ENCODE measurements around the gene GNL3.

The GNL3 gene

DNA sequence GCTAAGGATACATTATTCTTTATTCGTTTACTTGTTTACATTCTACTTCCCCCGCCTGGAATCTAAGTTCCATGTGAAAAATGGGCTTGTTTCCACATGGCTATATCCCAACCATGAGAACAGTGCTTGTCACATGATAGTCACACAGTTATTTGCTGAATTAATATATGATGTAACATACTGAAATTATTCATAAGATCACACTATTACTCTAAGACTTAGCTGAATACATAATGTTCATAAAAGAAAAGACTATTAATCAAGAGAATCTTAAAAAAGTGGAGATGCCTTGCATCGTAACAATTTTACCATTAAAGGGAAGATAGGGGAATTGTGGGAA lies 6.7 kb upstream of the GNL3 start:
- TF ChIP-seq, protein P1, sequence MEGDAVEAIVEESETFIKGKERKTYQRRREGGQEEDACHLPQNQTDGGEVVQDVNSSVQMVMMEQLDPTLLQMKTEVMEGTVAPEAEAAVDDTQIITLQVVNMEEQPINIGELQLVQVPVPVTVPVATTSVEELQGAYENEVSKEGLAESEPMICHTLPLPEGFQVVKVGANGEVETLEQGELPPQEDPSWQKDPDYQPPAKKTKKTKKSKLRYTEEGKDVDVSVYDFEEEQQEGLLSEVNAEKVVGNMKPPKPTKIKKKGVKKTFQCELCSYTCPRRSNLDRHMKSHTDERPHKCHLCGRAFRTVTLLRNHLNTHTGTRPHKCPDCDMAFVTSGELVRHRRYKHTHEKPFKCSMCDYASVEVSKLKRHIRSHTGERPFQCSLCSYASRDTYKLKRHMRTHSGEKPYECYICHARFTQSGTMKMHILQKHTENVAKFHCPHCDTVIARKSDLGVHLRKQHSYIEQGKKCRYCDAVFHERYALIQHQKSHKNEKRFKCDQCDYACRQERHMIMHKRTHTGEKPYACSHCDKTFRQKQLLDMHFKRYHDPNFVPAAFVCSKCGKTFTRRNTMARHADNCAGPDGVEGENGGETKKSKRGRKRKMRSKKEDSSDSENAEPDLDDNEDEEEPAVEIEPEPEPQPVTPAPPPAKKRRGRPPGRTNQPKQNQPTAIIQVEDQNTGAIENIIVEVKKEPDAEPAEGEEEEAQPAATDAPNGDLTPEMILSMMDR (conservative IDR thresholded peaks at IDR 0.05; ENCODE audit: low read depth, low read length): no peak
- H3K4me3 ChIP-seq (ENCODE audit: low read depth, low read length): no peak overlapping the region
- DNase-seq (ENCODE audit: low read depth): peak; percentile 48

DNA sequence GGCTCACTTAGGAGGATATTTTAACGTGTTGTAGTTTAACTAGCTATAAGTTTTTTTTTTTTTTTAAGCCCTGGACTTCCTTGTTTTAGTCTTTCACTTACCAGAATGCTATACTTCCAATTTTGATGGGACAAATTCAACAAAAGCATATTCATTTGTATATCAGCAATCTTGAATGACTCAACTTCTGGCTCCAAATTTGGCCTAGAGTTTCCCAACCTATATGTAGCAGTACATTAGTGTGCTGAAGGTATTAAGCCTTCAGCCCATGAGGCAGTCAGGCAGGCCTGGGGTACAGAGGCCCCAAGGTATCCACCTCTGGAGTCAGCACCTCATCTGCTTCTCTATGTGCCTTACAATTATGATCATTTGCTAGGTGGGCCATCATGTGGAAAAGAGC lies 6.0 kb upstream of the GNL3 start:
- TF ChIP-seq, protein P1 (conservative IDR thresholded peaks at IDR 0.05; ENCODE audit: low read depth, low read length): no peak
- DNase-seq (ENCODE audit: low read depth): peak; percentile 27
- H3K4me3 ChIP-seq (ENCODE audit: low read depth, low read length): no peak overlapping the region

DNA sequence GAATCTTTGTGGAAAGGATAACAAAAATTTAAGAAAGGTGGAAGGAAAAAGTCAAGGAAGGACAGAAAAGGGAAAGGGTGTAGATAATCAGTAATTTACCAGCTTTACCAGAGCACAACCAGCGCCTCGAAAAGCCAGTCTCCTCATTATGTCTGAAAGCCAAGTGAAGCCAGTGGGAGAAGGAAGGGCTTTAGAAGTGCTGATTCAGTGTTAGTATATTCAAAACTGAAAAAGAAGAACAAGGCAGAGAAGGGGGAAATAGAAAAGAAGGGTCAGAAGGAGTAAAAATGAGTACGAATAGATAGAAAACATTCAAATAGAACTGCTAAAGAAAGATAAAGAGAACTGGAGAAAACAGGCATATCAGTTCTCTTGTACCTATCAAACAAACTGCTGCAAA lies 4.2 kb upstream of the GNL3 start:
- no peak for DNase-seq (ENCODE audit: low read depth)
- TF ChIP-seq, protein P1 (conservative IDR thresholded peaks at IDR 0.05; ENCODE audit: low read depth, low read length): no peak
- H3K4me3 ChIP-seq (ENCODE audit: low read depth, low read length): no peak overlapping the region

DNA sequence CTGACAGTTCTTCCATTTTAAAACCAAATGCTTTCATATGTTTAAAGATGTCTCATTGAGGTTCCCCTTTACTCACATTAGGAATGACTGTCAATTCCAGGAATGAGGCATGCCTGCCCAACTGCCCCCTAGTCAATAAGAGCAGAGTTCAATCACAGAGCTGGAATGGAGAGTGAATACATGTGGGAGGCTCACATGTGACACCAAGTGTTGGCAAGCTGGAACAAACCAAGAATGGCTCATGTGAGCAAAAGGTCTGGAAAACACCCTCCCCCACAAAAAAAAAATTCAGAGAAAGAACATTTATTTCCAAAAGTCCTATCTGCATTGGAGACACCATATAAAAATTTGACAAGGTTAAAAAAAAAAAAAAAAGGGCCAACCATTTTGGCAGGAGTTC lies 3.8 kb upstream of the GNL3 start:
- no peak overlapping the region for H3K4me3 ChIP-seq (ENCODE audit: low read depth, low read length)
- TF ChIP-seq, protein P1 (conservative IDR thresholded peaks at IDR 0.05; ENCODE audit: low read depth, low read length): no peak
- DNase-seq (ENCODE audit: low read depth): peak; percentile 90

DNA sequence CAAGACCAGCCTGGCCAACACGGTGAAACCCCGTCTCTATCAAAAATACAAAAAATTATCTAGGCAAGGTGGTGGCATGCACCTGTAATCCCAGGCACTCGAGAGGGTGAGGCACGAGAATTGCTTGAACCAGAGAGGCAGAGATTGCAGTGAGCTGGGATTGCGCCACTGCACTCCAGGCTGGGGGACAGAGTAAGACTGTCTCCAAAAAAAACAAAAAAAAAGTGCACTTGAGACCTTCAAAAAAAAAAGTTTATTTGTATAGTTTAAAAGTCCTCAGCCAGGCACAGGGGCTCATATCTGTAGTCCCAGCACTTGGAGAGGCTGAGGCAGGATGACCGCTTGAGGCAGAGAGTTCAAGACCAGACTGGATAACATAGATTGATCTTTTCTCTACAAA lies 2.2 kb upstream of the GNL3 start:
- H3K4me3 ChIP-seq (ENCODE audit: low read depth, low read length): no peak overlapping the region
- peak; percentile 41 for DNase-seq (ENCODE audit: low read depth)
- TF ChIP-seq, protein P1 (conservative IDR thresholded peaks at IDR 0.05; ENCODE audit: low read depth, low read length): no peak

DNA sequence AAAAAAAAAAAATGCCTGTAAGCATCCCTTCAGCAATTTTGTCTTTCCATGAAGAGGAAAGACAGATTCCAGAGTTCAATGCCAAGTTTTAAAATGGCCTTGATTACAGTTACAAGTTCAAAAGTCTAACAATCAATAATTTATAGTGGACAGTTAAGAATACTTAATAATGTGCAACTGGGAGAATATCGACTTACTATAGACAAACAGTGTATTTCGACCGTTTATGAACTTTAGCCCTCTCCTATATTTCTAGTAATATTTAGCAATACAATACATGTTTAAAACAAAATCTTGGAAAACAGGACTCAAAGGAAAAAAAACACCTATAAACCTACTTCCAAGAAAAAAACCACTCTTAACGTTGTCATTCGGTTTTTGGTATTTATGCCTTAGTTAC lies 1.6 kb upstream of the GNL3 start:
- TF ChIP-seq, protein P1 (conservative IDR thresholded peaks at IDR 0.05; ENCODE audit: low read depth, low read length): no peak
- H3K4me3 ChIP-seq (ENCODE audit: low read depth, low read length): peak overlapping the region; percentile 23
- DNase-seq (ENCODE audit: low read depth): no peak

DNA sequence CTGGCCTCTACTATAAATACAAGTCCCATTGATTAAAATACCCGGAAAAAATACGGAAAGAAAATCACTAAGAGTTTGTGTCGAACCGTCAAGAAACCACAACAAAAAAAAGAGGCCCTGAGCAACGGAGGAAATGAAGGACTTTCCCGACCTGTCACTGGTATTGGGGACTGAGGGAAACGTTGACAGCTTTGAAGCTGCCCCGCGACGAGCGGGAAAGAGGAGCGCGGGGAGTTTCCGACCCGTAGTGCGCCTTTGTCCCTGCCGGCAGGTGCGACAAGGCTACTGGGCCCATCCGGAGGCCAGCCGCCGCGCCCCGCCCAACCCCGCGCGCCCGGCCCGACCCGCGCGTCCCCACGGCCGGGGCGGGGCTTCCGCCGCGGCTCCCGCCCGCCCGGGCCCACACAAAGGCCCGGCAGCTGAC lies 535 bp upstream of the GNL3 start:
- H3K4me3 ChIP-seq (ENCODE audit: low read depth, low read length): peak overlapping the region; percentile 75
- TF ChIP-seq, protein P1 (conservative IDR thresholded peaks at IDR 0.05; ENCODE audit: low read depth, low read length): no peak
- no peak for DNase-seq (ENCODE audit: low read depth)

All from choroid plexus epithelial cell (primary cell).